Mesendoderm (in vitro differentiated cells): ENCODE results near the gene TMEM131.

Source experiments
- DNase-seq: peaks from one replicate; pipeline ENCODE4 v3.0.0; 2013
- H2AK5ac ChIP-seq: 2 replicates; pipeline ENCODE4 v1.6.1; 2013; ENCODE audit warnings: low read length, inconsistent platforms
- H2BK120ac ChIP-seq: 2 replicates; pipeline ENCODE4 v1.6.1; 2013; ENCODE audit warnings: low read depth, mild to moderate bottlenecking, low read length, moderate library complexity, mixed read lengths
- H2BK15ac ChIP-seq: replicated peaks from 2 replicates; pipeline ENCODE4 v1.6.1; 2013; ENCODE audit warnings: low read depth, mild to moderate bottlenecking, moderate library complexity
- H2BK5ac ChIP-seq: 2 replicates; pipeline ENCODE4 v1.6.1; 2013; ENCODE audit warnings: low read length, inconsistent platforms
- H3K18ac ChIP-seq: 2 replicates; pipeline ENCODE4 v1.6.1; 2013; ENCODE audit warnings: mild to moderate bottlenecking, low read length, mixed read lengths
- H3K23ac ChIP-seq: one replicate; pipeline ENCODE4 v1.6.1; 2013; ENCODE audit warnings: low read length
- H3K27ac ChIP-seq: 2 replicates; pipeline ENCODE4 v1.5.1; 2013; ENCODE audit warnings: low read depth, mild to moderate bottlenecking, inconsistent platforms, low read length, moderate library complexity
- H3K27me3 ChIP-seq: 2 replicates; pipeline ENCODE4 v1.6.1; 2013; ENCODE audit warnings: low read length, control low read depth, mild to moderate bottlenecking, inconsistent platforms; ENCODE audit not compliant: insufficient read depth, poor library complexity
- H3K36me3 ChIP-seq: 2 replicates; pipeline ENCODE4 v1.6.1; 2013; ENCODE audit warnings: low read length, inconsistent platforms; ENCODE audit not compliant: control insufficient read depth, insufficient read depth
- H3K4ac ChIP-seq: one replicate; pipeline ENCODE4 v1.6.1; 2013; ENCODE audit warnings: low read depth, mild to moderate bottlenecking, low read length, moderate library complexity
- H3K4me1 ChIP-seq: 2 replicates; pipeline ENCODE4 v1.6.1; 2013; ENCODE audit warnings: low read depth, low read length, inconsistent platforms; ENCODE audit not compliant: control insufficient read depth
- H3K4me2 ChIP-seq: 2 replicates; pipeline ENCODE4 v1.6.1; 2013; ENCODE audit warnings: low read length
- H3K4me3 ChIP-seq: 2 replicates; pipeline ENCODE4 v1.5.1; 2013; ENCODE audit warnings: mild to moderate bottlenecking, low read length
- H3K56ac ChIP-seq: one replicate; pipeline ENCODE4 v1.6.1; 2013; ENCODE audit warnings: low read length
- H3K79me1 ChIP-seq: 2 replicates; pipeline ENCODE4 v1.6.1; 2013; ENCODE audit warnings: low read length, inconsistent platforms
- H3K79me2 ChIP-seq: 2 replicates; pipeline ENCODE4 v1.6.1; 2013; ENCODE audit warnings: mild to moderate bottlenecking, low read length; ENCODE audit not compliant: control insufficient read depth, insufficient read depth
- H3K9ac ChIP-seq: 2 replicates; pipeline ENCODE4 v1.6.1; 2013; ENCODE audit warnings: low read length, inconsistent platforms
- H4K5ac ChIP-seq: one replicate; pipeline ENCODE4 v1.6.1; 2013; ENCODE audit warnings: low read length
- H4K8ac ChIP-seq: one replicate; pipeline ENCODE4 v1.6.1; 2013; ENCODE audit warnings: low read depth, mild to moderate bottlenecking, control low read depth, low read length, moderate library complexity
- WGBS: extraction: QIAGEN DNeasy Blood & Tissue Kit; methylation state at CpG from one replicate; pipeline ENCODE4 v1.1.7; 2013; ENCODE audit warnings: low lambda C conversion rate, missing lambda C conversion rate; ENCODE audit not compliant: insufficient coverage; ENCODE audit errors: extremely low coverage; 5-methylcytosine and 5-hydroxymethylcytosine counted together

The TMEM131 gene

GRCh38 chr2:97733341-97734035, 262.3 kb downstream of the TMEM131 start:
- H3K4me2 ChIP-seq, result no peak overlapping the region
- H4K8ac ChIP-seq, result no peak overlapping the region
- H2BK15ac ChIP-seq, result no peak overlapping the region
- no peak overlapping the region for H3K4ac ChIP-seq
- no peaks in the 10 kb centered on the region for H3K79me1 ChIP-seq
- no peaks in the 10 kb centered on the region for H3K27me3 ChIP-seq
- no CpG with 5 or more reads among the region's 20 CpGs for WGBS
- no peaks in the 10 kb centered on the region for H3K36me3 ChIP-seq
- H3K79me2 ChIP-seq, result no peaks in the 10 kb centered on the region
- no peak overlapping the region for H3K27ac ChIP-seq
- no peak for DNase-seq
- H2BK5ac ChIP-seq, result no peak overlapping the region
- H3K18ac ChIP-seq, result no peak overlapping the region
- no peak overlapping the region for H3K56ac ChIP-seq
- H4K5ac ChIP-seq, result no peak overlapping the region
- no peak overlapping the region for H3K4me3 ChIP-seq
- H3K23ac ChIP-seq, result no peak overlapping the region
- no peak overlapping the region for H3K9ac ChIP-seq
- no peak overlapping the region for H2BK120ac ChIP-seq
- no peaks in the 10 kb centered on the region for H3K4me1 ChIP-seq
- H2AK5ac ChIP-seq, result no peak overlapping the region

- Histone ChIP-seq H2AK5ac (no peak overlapping the region), H2BK5ac (no peak overlapping the region), H3K18ac (no peak overlapping the region), H3K79me1 (no peaks in the 10 kb centered on the region), H2BK120ac (no peak overlapping the region), H3K4me1 (no peaks in the 10 kb centered on the region), H2BK15ac (no peak overlapping the region), H4K5ac (no peak overlapping the region), H3K27ac (no peak overlapping the region), H3K4me3 (no peak overlapping the region), H4K8ac (no peak overlapping the region), H3K27me3 (no peaks in the 10 kb centered on the region), H3K79me2 (no peaks in the 10 kb centered on the region), H3K56ac (no peak overlapping the region), H3K9ac (no peak overlapping the region), H3K36me3 (no peaks in the 10 kb centered on the region), H3K4me2 (no peak overlapping the region), H3K23ac (no peak overlapping the region), H3K4ac (no peak overlapping the region)
- no peak for DNase-seq
- WGBS, result no CpG with 5 or more reads among the region's 28 CpGs
Measured at GRCh38 chr2:97732436-97733340, 263.1 kb downstream of the TMEM131 start.

- no peak overlapping the region for H3K4ac ChIP-seq
- no peak overlapping the region for H3K18ac ChIP-seq
- no peak overlapping the region for H2BK15ac ChIP-seq
- no peaks in the 10 kb centered on the region for H3K27me3 ChIP-seq
- WGBS, result no CpG with 5 or more reads among the region's 12 CpGs
- H3K56ac ChIP-seq, result no peak overlapping the region
- no peak overlapping the region for H3K23ac ChIP-seq
- no peak overlapping the region for H3K9ac ChIP-seq
- no peak overlapping the region for H4K8ac ChIP-seq
- H3K4me2 ChIP-seq, result no peak overlapping the region
- no peaks in the 10 kb centered on the region for H3K79me2 ChIP-seq
- no peaks in the 10 kb centered on the region for H3K4me1 ChIP-seq
- no peak overlapping the region for H2AK5ac ChIP-seq
- H3K36me3 ChIP-seq, result no peaks in the 10 kb centered on the region
- H3K27ac ChIP-seq, result no peak overlapping the region
- no peak overlapping the region for H4K5ac ChIP-seq
- H2BK120ac ChIP-seq, result no peak overlapping the region
- H2BK5ac ChIP-seq, result no peak overlapping the region
- no peak overlapping the region for H3K4me3 ChIP-seq
- H3K79me1 ChIP-seq, result no peaks in the 10 kb centered on the region
- no peak for DNase-seq
Measured at GRCh38 chr2:97731274-97732020, 264.3 kb downstream of the TMEM131 start.

GRCh38 chr2:97730245-97730644, 265.5 kb downstream of the TMEM131 start:
- H2BK15ac ChIP-seq, result no peak overlapping the region
- no peak overlapping the region for H4K8ac ChIP-seq
- no peak overlapping the region for H3K23ac ChIP-seq
- WGBS, result no CpG with 5 or more reads among the region's 1 CpG
- no peak overlapping the region for H3K9ac ChIP-seq
- no peaks in the 10 kb centered on the region for H3K4me1 ChIP-seq
- no peak overlapping the region for H3K56ac ChIP-seq
- H2BK5ac ChIP-seq, result no peak overlapping the region
- H3K79me2 ChIP-seq, result no peaks in the 10 kb centered on the region
- no peaks in the 10 kb centered on the region for H3K36me3 ChIP-seq
- H3K4me2 ChIP-seq, result no peak overlapping the region
- H2AK5ac ChIP-seq, result no peak overlapping the region
- no peak overlapping the region for H3K4me3 ChIP-seq
- DNase-seq, result no peak
- H3K27ac ChIP-seq, result no peak overlapping the region
- H2BK120ac ChIP-seq, result no peak overlapping the region
- H3K79me1 ChIP-seq, result no peaks in the 10 kb centered on the region
- H4K5ac ChIP-seq, result no peak overlapping the region
- no peak overlapping the region for H3K18ac ChIP-seq
- no peak overlapping the region for H3K4ac ChIP-seq
- no peaks in the 10 kb centered on the region for H3K27me3 ChIP-seq

GRCh38 chr2:97728091-97728731, 267.5 kb downstream of the TMEM131 start:
- Histone ChIP-seq H4K5ac (no peak overlapping the region), H3K36me3 (no peaks in the 10 kb centered on the region), H2AK5ac (no peak overlapping the region), H3K79me2 (no peaks in the 10 kb centered on the region), H3K18ac (no peak overlapping the region), H3K79me1 (no peaks in the 10 kb centered on the region), H2BK120ac (no peak overlapping the region), H3K56ac (no peak overlapping the region), H3K9ac (no peak overlapping the region), H3K27me3 (no peaks in the 10 kb centered on the region), H3K23ac (no peak overlapping the region), H4K8ac (no peak overlapping the region), H3K27ac (no peak overlapping the region), H2BK15ac (no peak overlapping the region), H3K4me1 (no peaks in the 10 kb centered on the region), H3K4me2 (no peak overlapping the region), H2BK5ac (no peak overlapping the region), H3K4me3 (no peak overlapping the region), H3K4ac (no peak overlapping the region)
- no CpG with 5 or more reads among the region's 12 CpGs for WGBS
- no peak for DNase-seq
